MM.1S (cell line): Measurements from ENCODE around the gene TET1.
A peak's percentile ranks its signal among the peaks of the same experiment; 100 is the strongest.

Source experiments
- DNase-seq: peaks from one replicate; pipeline ENCODE4 v3.0.0-alpha.2; 2015
- H2AFZ ChIP-seq: fragments of 300-600 bp; sonication (generic); 2 replicates; pipeline ENCODE4 v1.6.0; 2016; ENCODE audit warnings: antibody characterized with exemption, low read length
- H3F3A ChIP-seq: fragments of 300-600 bp; sonication (generic); 2 replicates; pipeline ENCODE4 v1.6.1; 2016; ENCODE audit warnings: mild to moderate bottlenecking, antibody characterized with exemption, low read length, moderate library complexity, mixed read lengths; ENCODE audit not compliant: insufficient read depth
- H3K27ac ChIP-seq: fragments of 300-600 bp; sonication (generic); 2 replicates; pipeline ENCODE4 v1.5.1; 2016; ENCODE audit warnings: mild to moderate bottlenecking, low read length
- H3K27me3 ChIP-seq: fragments of 300-600 bp; sonication (generic); replicated peaks from 2 replicates; pipeline ENCODE4 v1.6.0; 2016; ENCODE audit warnings: low read length; ENCODE audit not compliant: insufficient read depth
- H3K36me3 ChIP-seq: fragments of 300-600 bp; sonication (generic); replicated peaks from 2 replicates; pipeline ENCODE4 v1.6.1; 2016; ENCODE audit warnings: mild to moderate bottlenecking, low read length, mixed read lengths; ENCODE audit not compliant: insufficient read depth
- H3K4me1 ChIP-seq: fragments of 300-600 bp; sonication (generic); 2 replicates; pipeline ENCODE4 v1.6.1; 2016; ENCODE audit warnings: low read length, mixed read lengths
- H3K4me2 ChIP-seq: fragments of 300-600 bp; sonication (generic); 2 replicates; pipeline ENCODE4 v1.6.0; 2016; ENCODE audit warnings: low read depth, low read length
- H3K4me3 ChIP-seq: fragments of 300-600 bp; sonication (generic); 2 replicates; pipeline ENCODE4 v1.5.1; 2016; ENCODE audit warnings: low read length, mixed read lengths
- H3K79me2 ChIP-seq: fragments of 300-600 bp; sonication (generic); 2 replicates; pipeline ENCODE4 v1.6.1; 2016; ENCODE audit warnings: mixed run types, low read length, mixed read lengths
- H3K9ac ChIP-seq: fragments of 300-600 bp; sonication (generic); 2 replicates; pipeline ENCODE4 v1.6.1; 2016; ENCODE audit warnings: low read length, mixed read lengths
- H3K9me2 ChIP-seq: fragments of 300-600 bp; sonication (generic); replicated peaks from 2 replicates; pipeline ENCODE4 v1.6.1; 2016; ENCODE audit warnings: mild to moderate bottlenecking, low read length, mixed read lengths; ENCODE audit not compliant: insufficient read depth
- H3K9me3 ChIP-seq: fragments of 300-600 bp; sonication (generic); replicated peaks from 2 replicates; pipeline ENCODE4 v1.6.1; 2016; ENCODE audit warnings: mild to moderate bottlenecking, low read length, mixed read lengths; ENCODE audit not compliant: insufficient read depth
- H4K20me1 ChIP-seq: fragments of 300-600 bp; sonication (generic); 2 replicates; pipeline ENCODE4 v1.6.1; 2016; ENCODE audit warnings: mild to moderate bottlenecking, low read length, moderate library complexity, mixed read lengths; ENCODE audit not compliant: insufficient read depth
- CTCF ChIP-seq: fragments of 300-600 bp; sonication (generic); IDR thresholded peaks from 2 replicates; pipeline ENCODE4 v1.5.1; 2016; ENCODE audit warnings: antibody characterized with exemption, low read length, mixed read lengths
- EZH2 ChIP-seq: fragments of 300-600 bp; sonication (generic); optimal IDR thresholded peaks from 2 replicates; pipeline ENCODE3; 2017; ENCODE audit warnings: low read depth, mild to moderate bottlenecking, antibody characterized with exemption, low read length, mixed read lengths
- EZH2phosphoT487 ChIP-seq: fragments of 300-600 bp; sonication (generic); IDR thresholded peaks from 2 replicates; pipeline ENCODE4 v1.6.1; 2018; ENCODE audit warnings: antibody characterized with exemption, low read length

Gene TET1

GRCh38 chr10:68566955-68567354 is 6.8 kb downstream of the TET1 start:
- H3K9me2 ChIP-seq, result no peaks in the 10 kb centered on the region
- DNase-seq, result peak; percentile 74
- no peaks in the 10 kb centered on the region for H3K36me3 ChIP-seq
- H3K9me3 ChIP-seq, result no peaks in the 10 kb centered on the region
- TF ChIP-seq EZH2, result no peak
- no peak for TF ChIP-seq CTCF
- TF ChIP-seq EZH2phosphoT487, result no peak
- H3K27ac ChIP-seq, result no peak overlapping the region
- peaks cover 36% of the 10 kb centered on the region for H3K4me1 ChIP-seq
- H3K79me2 ChIP-seq, result peaks cover 76% of the 10 kb centered on the region
- H3K27me3 ChIP-seq, result no peaks in the 10 kb centered on the region
- no peak overlapping the region; the same call in 1 of the 2 replicates for H3K4me3 ChIP-seq
- H2AFZ ChIP-seq, result no peak overlapping the region
- H3K4me2 ChIP-seq, result peak overlapping the region; percentile 39
- H4K20me1 ChIP-seq, result no peaks in the 10 kb centered on the region
- peaks cover 13% of the 10 kb centered on the region; the same call in 1 of the 2 replicates for H3F3A ChIP-seq
- H3K9ac ChIP-seq, result no peak overlapping the region

- Histone ChIP-seq H4K20me1 (no peaks in the 10 kb centered on the region), H3K4me1 (peaks cover 6% of the 10 kb centered on the region), H3K79me2 (peaks cover 42% of the 10 kb centered on the region), H3K9me3 (no peaks in the 10 kb centered on the region), H3K4me3 (no peak overlapping the region), H3K27ac (no peak overlapping the region), H3K4me2 (no peak overlapping the region), H3K36me3 (peaks cover 8% of the 10 kb centered on the region; the same call in 1 of the 2 replicates), H3K9ac (no peak overlapping the region), H3F3A (no peaks in the 10 kb centered on the region), H3K9me2 (no peaks in the 10 kb centered on the region), H3K27me3 (no peaks in the 10 kb centered on the region), H2AFZ (no peak overlapping the region)
- DNase-seq, result no peak
- TF ChIP-seq CTCF, result no peak
- TF ChIP-seq EZH2phosphoT487, result no peak
- TF ChIP-seq EZH2, result no peak
These were observed 12.0 kb downstream of the TET1 start for GRCh38 chr10:68572151-68572550.

GRCh38 chr10:68574051-68574450 is 13.9 kb downstream of the TET1 start:
- Histone ChIP-seq H3K27me3 (no peaks in the 10 kb centered on the region), H3K27ac (no peak overlapping the region), H3K36me3 (peaks cover 8% of the 10 kb centered on the region; the same call in 1 of the 2 replicates), H3K4me1 (no peaks in the 10 kb centered on the region), H4K20me1 (no peaks in the 10 kb centered on the region), H3K9ac (no peak overlapping the region), H3F3A (0 out of 2 replicates have a peak, but pooled peaks cover 2% of the 10 kb centered on the region), H3K9me3 (no peaks in the 10 kb centered on the region), H2AFZ (no peak overlapping the region), H3K4me3 (no peak overlapping the region), H3K4me2 (no peak overlapping the region), H3K9me2 (no peaks in the 10 kb centered on the region), H3K79me2 (peaks cover 26% of the 10 kb centered on the region)
- DNase-seq, result no peak
- TF ChIP-seq EZH2phosphoT487 (no peak), CTCF (no peak), EZH2 (no peak)
